HepG2 (cell line): ENCODE measurements around the gene ANO10. TPM values are rescaled to one million over a fixed set of nuclear protein-coding genes. Genes with fewer than 3 reads are reported as not detected.
A peak's percentile ranks its signal among the peaks of the same experiment; 100 is the strongest.

Source experiments
- ATF4 ChIP-seq, 2 experiments: fragments of 450-650 bp in 1 of 2; sonication (generic) in 1 of 2; formaldehyde crosslinking; IDR thresholded peaks; 2 replicates each; pipeline versions ENCODE4 v1.5.0 to v1.8.0; 2020 to 2022; ENCODE audit warnings: mild to moderate bottlenecking in 1 of 2, missing genetic modification reagents in 1 of 2
- CCAR2 ChIP-seq: fragments of 200-400 bp; formaldehyde crosslinking; optimal IDR thresholded peaks from 2 replicates; pipeline ENCODE3; 2018; ENCODE audit warnings: low read depth, mild to moderate bottlenecking, low read length, moderate library complexity
- EZH2 ChIP-seq: conservative IDR thresholded peaks from 2 replicates; pipeline ENCODE4 v1.6.1; 2012; ENCODE audit warnings: mild to moderate bottlenecking, low read depth, low read length, moderate library complexity
- GABPA ChIP-seq, 2 experiments: IDR thresholded peaks; 2 replicates each; pipeline ENCODE4 v1.6.1; 2011 to 2016; ENCODE audit warnings: low read depth in 2 of 2, low read length in 1 of 2, missing biosample characterization in 1 of 2, missing genetic modification characterization in 1 of 2
- MAZ ChIP-seq, 2 experiments: sonication (generic) in 1 of 2; formaldehyde crosslinking in 1 of 2; IDR thresholded peaks; 2 replicates each; pipeline versions ENCODE4 v1.5.0 to v1.6.1; 2012 to 2020; ENCODE audit warnings: low read depth in 2 of 2, mild to moderate bottlenecking in 2 of 2, borderline replicate concordance in 1 of 2, improper control_type of control experiment in 1 of 2, low read length in 1 of 2, missing genetic modification reagents in 1 of 2, moderate library complexity in 1 of 2
- PPARG ChIP-seq: conservative IDR thresholded peaks from 2 replicates; pipeline ENCODE4 v1.6.1; 2016; ENCODE audit warnings: missing biosample characterization, missing genetic modification reagents
- RBAK ChIP-seq: sonication (generic); formaldehyde crosslinking; IDR thresholded peaks from 2 replicates; pipeline ENCODE4 v1.5.1; 2020; ENCODE audit warnings: mild to moderate bottlenecking, missing genetic modification reagents
- REXO4 ChIP-seq: sonication (generic); formaldehyde crosslinking; IDR thresholded peaks from 2 replicates; pipeline ENCODE4 v1.8.0; 2022; ENCODE audit warnings: missing genetic modification reagents, mild to moderate bottlenecking, borderline replicate concordance
- RFXANK ChIP-seq: IDR thresholded peaks from 2 replicates; pipeline ENCODE4 v1.6.1; 2016
- SALL1 ChIP-seq: sonication (generic); formaldehyde crosslinking; IDR thresholded peaks from 2 replicates; pipeline ENCODE4 v1.8.0; 2022; ENCODE audit warnings: mild to moderate bottlenecking, missing genetic modification reagents
- SNAPC2 ChIP-seq: sonication (generic); formaldehyde crosslinking; IDR thresholded peaks from 2 replicates; pipeline ENCODE4 v1.8.1; 2022; ENCODE audit warnings: mild to moderate bottlenecking, missing genetic modification reagents
- STAG1 ChIP-seq: sonication (generic); formaldehyde crosslinking; IDR thresholded peaks from 2 replicates; pipeline ENCODE4 v1.4.0; 2020; ENCODE audit warnings: missing genetic modification reagents
- ZBTB38 ChIP-seq: sonication (generic); formaldehyde crosslinking; IDR thresholded peaks from 2 replicates; pipeline ENCODE4 v1.5.1; 2020; ENCODE audit warnings: mild to moderate bottlenecking, missing genetic modification reagents
- ZBTB44 ChIP-seq: sonication (generic); formaldehyde crosslinking; IDR thresholded peaks from 2 replicates; pipeline ENCODE4 v1.4.0; 2020; ENCODE audit warnings: missing genetic modification reagents
- ZNF160 ChIP-seq: sonication (generic); formaldehyde crosslinking; IDR thresholded peaks from 2 replicates; pipeline ENCODE4 v1.8.0; 2022; ENCODE audit warnings: mild to moderate bottlenecking, inconsistent platforms, missing genetic modification reagents
- ZNF224 ChIP-seq: sonication (generic); formaldehyde crosslinking; IDR thresholded peaks from 2 replicates; pipeline ENCODE4 v1.5.0; 2020; ENCODE audit warnings: mild to moderate bottlenecking, missing genetic modification reagents
- ZNF446 ChIP-seq: sonication (generic); formaldehyde crosslinking; IDR thresholded peaks from 2 replicates; pipeline ENCODE4 v1.5.0; 2020; ENCODE audit warnings: mild to moderate bottlenecking, missing genetic modification reagents
- polyA plus RNA-seq, 8 experiments: library from polyadenylated mRNA; depleted of rRNA in 3 of 8; stranded (reverse) in 7 of 8; unstranded in 1 of 8; fragments of >200 nt; fragmentation: Illumina TruSeq in 4 of 8; extraction: Trizol in 4 of 8; gene quantifications; 2 replicates each; pipeline versions ENCODE4 v1.2.1 to v1.2.3, GENCODE V29; 2011 to 2016; ENCODE audit warnings: low read depth in 4 of 8, missing spikeins in 1 of 8, mixed read lengths in 1 of 8; ENCODE audit not compliant: insufficient read depth in 1 of 8
- total RNA-seq, 5 experiments: library from RNA; depleted of rRNA; stranded (reverse); fragments of >200 nt; fragmentation: Illumina TruSeq; extraction: Trizol; gene quantifications; 2 replicates each; pipeline ENCODE4 v1.2.3, GENCODE V29; 2016; ENCODE audit warnings: low read depth in 1 of 5
- TF ChIP-seq, protein P1 (sequence below): sonication (generic); formaldehyde crosslinking; IDR thresholded peaks from 2 replicates; pipeline ENCODE4 v1.8.0; 2022; ENCODE audit warnings: missing genetic modification reagents, mild to moderate bottlenecking, moderate library complexity, borderline replicate concordance
- TF ChIP-seq, protein P2 (sequence below): sonication (generic); formaldehyde crosslinking; IDR thresholded peaks from 2 replicates; pipeline ENCODE4 v1.4.0; 2020; ENCODE audit warnings: mild to moderate bottlenecking, missing genetic modification reagents
- TF ChIP-seq, protein P3 (sequence below), 2 experiments: sonication (generic) in 1 of 2; formaldehyde crosslinking in 1 of 2; IDR thresholded peaks; 2 replicates each; pipeline versions ENCODE4 v1.4.0 to v1.6.1; 2018 to 2020; ENCODE audit warnings: missing genetic modification reagents in 2 of 2, borderline replicate concordance in 1 of 2, low read depth in 1 of 2, mild to moderate bottlenecking in 1 of 2, missing biosample characterization in 1 of 2

ANO10 gene
- total and polyA plus RNA-seq, 2 of the 13 experiments (the other 11 are each of a cell fraction or from before 2014, with no cell fraction given), result 10.4 to 13.1 TPM

DNA sequence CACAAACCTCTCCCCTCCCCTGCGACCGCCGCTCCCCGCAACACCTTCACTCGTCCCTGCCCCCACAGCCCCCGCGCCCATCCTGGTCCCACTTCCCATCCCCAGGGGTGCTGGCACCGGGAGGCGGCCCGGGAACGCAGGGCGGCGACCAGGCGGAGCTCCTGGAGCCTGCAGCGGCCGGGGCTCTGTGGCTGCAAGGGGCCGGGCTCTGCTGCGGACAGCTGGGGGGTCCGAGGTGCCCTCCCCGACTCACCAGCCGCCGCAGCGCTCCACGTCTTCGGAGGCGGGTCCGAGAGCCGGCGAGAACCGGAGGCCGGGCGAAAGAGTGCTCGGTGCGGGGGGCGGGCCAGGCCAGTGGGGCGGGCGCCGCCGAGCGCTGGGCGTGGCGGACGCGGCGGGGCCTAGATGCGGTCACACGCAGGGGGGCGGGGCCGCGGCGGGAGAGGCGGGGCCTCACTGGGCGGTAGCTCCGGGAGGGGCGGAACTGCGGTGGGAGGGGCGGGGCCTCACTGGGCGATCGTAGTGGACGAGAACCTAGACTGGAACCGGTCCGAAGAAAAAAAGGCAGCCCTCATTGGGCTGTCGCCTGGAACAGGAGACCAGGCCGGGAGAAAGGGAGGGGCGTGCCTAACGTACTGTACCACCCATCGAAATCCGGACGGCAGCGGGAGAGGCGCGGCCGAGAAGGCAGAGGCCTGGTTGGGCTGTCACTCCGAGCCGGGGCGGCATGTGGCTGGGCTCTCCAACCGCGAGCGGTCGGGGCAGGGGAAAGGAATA lies at the start of gene ANO10 (continued):
- no peak for TF ChIP-seq ZBTB44 (CRISPR knock-in tag)
- TF ChIP-seq GABPA (IDR thresholded peaks at IDR 0.05; ENCODE audit: low read depth, low read length), result no peak
- TF ChIP-seq GABPA (CRISPR knock-in tag; IDR thresholded peaks at IDR 0.05; ENCODE audit: low read depth), result 0 out of 2 replicates have a peak, but pooled peaks have one; percentile 26
- TF ChIP-seq ZBTB38, result no peak
- no peak for TF ChIP-seq EZH2
- TF ChIP-seq, protein P1, sequence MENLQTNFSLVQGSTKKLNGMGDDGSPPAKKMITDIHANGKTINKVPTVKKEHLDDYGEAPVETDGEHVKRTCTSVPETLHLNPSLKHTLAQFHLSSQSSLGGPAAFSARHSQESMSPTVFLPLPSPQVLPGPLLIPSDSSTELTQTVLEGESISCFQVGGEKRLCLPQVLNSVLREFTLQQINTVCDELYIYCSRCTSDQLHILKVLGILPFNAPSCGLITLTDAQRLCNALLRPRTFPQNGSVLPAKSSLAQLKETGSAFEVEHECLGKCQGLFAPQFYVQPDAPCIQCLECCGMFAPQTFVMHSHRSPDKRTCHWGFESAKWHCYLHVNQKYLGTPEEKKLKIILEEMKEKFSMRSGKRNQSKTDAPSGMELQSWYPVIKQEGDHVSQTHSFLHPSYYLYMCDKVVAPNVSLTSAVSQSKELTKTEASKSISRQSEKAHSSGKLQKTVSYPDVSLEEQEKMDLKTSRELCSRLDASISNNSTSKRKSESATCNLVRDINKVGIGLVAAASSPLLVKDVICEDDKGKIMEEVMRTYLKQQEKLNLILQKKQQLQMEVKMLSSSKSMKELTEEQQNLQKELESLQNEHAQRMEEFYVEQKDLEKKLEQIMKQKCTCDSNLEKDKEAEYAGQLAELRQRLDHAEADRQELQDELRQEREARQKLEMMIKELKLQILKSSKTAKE (CRISPR knock-in tag), result no peak
- TF ChIP-seq ATF4 (CRISPR knock-in tag; IDR thresholded peaks at IDR 0.05), result no peak
- no peak for TF ChIP-seq REXO4
- no peak for TF ChIP-seq SALL1 (CRISPR knock-in tag)
- TF ChIP-seq MAZ (IDR thresholded peaks at IDR 0.05; ENCODE audit: borderline replicate concordance, low read depth, low read length), result 0 out of 2 replicates have a peak, but pooled peaks have one; percentile 39
- TF ChIP-seq MAZ (CRISPR knock-in tag; IDR thresholded peaks at IDR 0.05; ENCODE audit: low read depth), result 0 out of 2 replicates have a peak, but pooled peaks have one; percentile 29
- TF ChIP-seq ZNF160 (CRISPR knock-in tag), result no peak
- TF ChIP-seq, protein P2, sequence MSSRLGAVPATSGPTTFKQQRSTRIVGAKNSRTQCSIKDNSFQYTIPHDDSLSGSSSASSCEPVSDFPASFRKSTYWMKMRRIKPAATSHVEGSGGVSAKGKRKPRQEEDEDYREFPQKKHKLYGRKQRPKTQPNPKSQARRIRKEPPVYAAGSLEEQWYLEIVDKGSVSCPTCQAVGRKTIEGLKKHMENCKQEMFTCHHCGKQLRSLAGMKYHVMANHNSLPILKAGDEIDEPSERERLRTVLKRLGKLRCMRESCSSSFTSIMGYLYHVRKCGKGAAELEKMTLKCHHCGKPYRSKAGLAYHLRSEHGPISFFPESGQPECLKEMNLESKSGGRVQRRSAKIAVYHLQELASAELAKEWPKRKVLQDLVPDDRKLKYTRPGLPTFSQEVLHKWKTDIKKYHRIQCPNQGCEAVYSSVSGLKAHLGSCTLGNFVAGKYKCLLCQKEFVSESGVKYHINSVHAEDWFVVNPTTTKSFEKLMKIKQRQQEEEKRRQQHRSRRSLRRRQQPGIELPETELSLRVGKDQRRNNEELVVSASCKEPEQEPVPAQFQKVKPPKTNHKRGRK, result no peak
- TF ChIP-seq STAG1 (CRISPR knock-in tag), result no peak
- TF ChIP-seq PPARG (CRISPR knock-in tag), result no peak
- TF ChIP-seq SNAPC2 (CRISPR knock-in tag), result no peak
- TF ChIP-seq CCAR2, result no peak
- no peak for TF ChIP-seq RFXANK (CRISPR knock-in tag)
- no peak for TF ChIP-seq RBAK (CRISPR knock-in tag)
- TF ChIP-seq, protein P3, sequence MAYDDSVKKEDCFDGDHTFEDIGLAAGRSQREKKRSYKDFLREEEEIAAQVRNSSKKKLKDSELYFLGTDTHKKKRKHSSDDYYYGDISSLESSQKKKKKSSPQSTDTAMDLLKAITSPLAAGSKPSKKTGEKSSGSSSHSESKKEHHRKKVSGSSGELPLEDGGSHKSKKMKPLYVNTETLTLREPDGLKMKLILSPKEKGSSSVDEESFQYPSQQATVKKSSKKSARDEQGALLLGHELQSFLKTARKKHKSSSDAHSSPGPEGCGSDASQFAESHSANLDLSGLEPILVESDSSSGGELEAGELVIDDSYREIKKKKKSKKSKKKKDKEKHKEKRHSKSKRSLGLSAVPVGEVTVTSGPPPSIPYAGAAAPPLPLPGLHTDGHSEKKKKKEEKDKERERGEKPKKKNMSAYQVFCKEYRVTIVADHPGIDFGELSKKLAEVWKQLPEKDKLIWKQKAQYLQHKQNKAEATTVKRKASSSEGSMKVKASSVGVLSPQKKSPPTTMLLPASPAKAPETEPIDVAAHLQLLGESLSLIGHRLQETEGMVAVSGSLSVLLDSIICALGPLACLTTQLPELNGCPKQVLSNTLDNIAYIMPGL (CRISPR knock-in tag; IDR thresholded peaks at IDR 0.05; ENCODE audit: borderline replicate concordance in 1 of 2, low read depth in 1 of 2), result peak in 1 of 2 experiments; percentile 48; a peak in 2 of 4 replicates
- TF ChIP-seq ZNF446 (CRISPR knock-in tag), result no peak
- TF ChIP-seq ZNF224 (CRISPR knock-in tag), result no peak
